ENCODE results near the gene HLA-DRA. TPM values are rescaled to one million over a fixed set of nuclear protein-coding genes. Genes with fewer than 3 reads are reported as not detected.
A peak's percentile ranks its signal among the peaks of the same experiment; 100 is the strongest.

The HLA-DRA gene
- total and polyA plus RNA-seq, 2 experiments from 2014 or later = 6.9 to 7.7 TPM

- no peak overlapping the region for H3K27ac ChIP-seq (ENCODE audit: low read depth)
- no peaks in the 10 kb centered on the region for H3K27me3 ChIP-seq (ENCODE audit: insufficient read depth)
- H3K9me2 ChIP-seq (ENCODE audit: insufficient read depth) = no peaks in the 10 kb centered on the region
- H3K4me1 Mint-ChIP-seq = no peaks in the 10 kb centered on the region
- H4K20me1 ChIP-seq (replicated peaks; ENCODE audit: insufficient read depth) = no peaks in the 10 kb centered on the region
- H3K27ac Mint-ChIP-seq = no peak overlapping the region
- H3K27me3 Mint-ChIP-seq (ENCODE audit: insufficient read depth, low read depth, poor library complexity) = peaks cover 9% of the 10 kb centered on the region
- ATAC-seq = peak; percentile 56
- DNase-seq (ENCODE audit: low spot score) = no peak
- H3K4me1 ChIP-seq (ENCODE audit: insufficient read depth) = no peaks in the 10 kb centered on the region
- H3K4me2 ChIP-seq = no peak overlapping the region
- peaks cover 3% of the 10 kb centered on the region; the same call in 1 of the 3 replicates for H3K9me3 Mint-ChIP-seq
- TF ChIP-seq, protein P1, sequence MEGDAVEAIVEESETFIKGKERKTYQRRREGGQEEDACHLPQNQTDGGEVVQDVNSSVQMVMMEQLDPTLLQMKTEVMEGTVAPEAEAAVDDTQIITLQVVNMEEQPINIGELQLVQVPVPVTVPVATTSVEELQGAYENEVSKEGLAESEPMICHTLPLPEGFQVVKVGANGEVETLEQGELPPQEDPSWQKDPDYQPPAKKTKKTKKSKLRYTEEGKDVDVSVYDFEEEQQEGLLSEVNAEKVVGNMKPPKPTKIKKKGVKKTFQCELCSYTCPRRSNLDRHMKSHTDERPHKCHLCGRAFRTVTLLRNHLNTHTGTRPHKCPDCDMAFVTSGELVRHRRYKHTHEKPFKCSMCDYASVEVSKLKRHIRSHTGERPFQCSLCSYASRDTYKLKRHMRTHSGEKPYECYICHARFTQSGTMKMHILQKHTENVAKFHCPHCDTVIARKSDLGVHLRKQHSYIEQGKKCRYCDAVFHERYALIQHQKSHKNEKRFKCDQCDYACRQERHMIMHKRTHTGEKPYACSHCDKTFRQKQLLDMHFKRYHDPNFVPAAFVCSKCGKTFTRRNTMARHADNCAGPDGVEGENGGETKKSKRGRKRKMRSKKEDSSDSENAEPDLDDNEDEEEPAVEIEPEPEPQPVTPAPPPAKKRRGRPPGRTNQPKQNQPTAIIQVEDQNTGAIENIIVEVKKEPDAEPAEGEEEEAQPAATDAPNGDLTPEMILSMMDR (conservative IDR thresholded peaks at IDR 0.05; ENCODE audit: low read depth in 2 of 2) = no peak
- no peak for TF ChIP-seq ZNF331 (CRISPR knock-in tag; IDR thresholded peaks at IDR 0.05; ENCODE audit: low read depth)
- no peak for TF ChIP-seq JUNB (IDR thresholded peaks at IDR 0.05; ENCODE audit: unreplicated experiment)
- TF ChIP-seq, protein P2, sequence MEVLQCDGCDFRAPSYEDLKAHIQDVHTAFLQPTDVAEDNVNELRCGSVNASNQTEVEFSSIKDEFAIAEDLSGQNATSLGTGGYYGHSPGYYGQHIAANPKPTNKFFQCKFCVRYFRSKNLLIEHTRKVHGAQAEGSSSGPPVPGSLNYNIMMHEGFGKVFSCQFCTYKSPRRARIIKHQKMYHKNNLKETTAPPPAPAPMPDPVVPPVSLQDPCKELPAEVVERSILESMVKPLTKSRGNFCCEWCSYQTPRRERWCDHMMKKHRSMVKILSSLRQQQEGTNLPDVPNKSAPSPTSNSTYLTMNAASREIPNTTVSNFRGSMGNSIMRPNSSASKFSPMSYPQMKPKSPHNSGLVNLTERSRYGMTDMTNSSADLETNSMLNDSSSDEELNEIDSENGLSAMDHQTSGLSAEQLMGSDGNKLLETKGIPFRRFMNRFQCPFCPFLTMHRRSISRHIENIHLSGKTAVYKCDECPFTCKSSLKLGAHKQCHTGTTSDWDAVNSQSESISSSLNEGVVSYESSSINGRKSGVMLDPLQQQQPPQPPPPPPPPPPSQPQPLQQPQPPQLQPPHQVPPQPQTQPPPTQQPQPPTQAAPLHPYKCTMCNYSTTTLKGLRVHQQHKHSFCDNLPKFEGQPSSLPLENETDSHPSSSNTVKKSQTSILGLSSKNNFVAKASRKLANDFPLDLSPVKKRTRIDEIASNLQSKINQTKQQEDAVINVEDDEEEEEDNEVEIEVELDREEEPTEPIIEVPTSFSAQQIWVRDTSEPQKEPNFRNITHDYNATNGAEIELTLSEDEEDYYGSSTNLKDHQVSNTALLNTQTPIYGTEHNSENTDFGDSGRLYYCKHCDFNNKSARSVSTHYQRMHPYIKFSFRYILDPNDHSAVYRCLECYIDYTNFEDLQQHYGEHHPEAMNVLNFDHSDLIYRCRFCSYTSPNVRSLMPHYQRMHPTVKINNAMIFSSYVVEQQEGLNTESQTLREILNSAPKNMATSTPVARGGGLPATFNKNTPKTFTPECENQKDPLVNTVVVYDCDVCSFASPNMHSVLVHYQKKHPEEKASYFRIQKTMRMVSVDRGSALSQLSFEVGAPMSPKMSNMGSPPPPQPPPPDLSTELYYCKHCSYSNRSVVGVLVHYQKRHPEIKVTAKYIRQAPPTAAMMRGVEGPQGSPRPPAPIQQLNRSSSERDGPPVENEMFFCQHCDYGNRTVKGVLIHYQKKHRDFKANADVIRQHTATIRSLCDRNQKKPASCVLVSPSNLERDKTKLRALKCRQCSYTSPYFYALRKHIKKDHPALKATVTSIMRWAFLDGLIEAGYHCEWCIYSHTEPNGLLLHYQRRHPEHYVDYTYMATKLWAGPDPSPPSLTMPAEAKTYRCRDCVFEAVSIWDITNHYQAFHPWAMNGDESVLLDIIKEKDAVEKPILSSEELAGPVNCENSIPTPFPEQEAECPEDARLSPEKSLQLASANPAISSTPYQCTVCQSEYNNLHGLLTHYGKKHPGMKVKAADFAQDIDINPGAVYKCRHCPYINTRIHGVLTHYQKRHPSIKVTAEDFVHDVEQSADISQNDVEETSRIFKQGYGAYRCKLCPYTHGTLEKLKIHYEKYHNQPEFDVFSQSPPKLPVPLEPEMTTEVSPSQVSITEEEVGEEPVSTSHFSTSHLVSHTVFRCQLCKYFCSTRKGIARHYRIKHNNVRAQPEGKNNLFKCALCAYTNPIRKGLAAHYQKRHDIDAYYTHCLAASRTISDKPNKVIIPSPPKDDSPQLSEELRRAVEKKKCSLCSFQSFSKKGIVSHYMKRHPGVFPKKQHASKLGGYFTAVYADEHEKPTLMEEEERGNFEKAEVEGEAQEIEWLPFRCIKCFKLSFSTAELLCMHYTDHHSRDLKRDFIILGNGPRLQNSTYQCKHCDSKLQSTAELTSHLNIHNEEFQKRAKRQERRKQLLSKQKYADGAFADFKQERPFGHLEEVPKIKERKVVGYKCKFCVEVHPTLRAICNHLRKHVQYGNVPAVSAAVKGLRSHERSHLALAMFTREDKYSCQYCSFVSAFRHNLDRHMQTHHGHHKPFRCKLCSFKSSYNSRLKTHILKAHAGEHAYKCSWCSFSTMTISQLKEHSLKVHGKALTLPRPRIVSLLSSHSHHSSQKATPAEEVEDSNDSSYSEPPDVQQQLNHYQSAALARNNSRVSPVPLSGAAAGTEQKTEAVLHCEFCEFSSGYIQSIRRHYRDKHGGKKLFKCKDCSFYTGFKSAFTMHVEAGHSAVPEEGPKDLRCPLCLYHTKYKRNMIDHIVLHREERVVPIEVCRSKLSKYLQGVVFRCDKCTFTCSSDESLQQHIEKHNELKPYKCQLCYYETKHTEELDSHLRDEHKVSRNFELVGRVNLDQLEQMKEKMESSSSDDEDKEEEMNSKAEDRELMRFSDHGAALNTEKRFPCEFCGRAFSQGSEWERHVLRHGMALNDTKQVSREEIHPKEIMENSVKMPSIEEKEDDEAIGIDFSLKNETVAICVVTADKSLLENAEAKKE (CRISPR knock-in tag; IDR thresholded peaks at IDR 0.05) = no peak
- no peak for TF ChIP-seq CREB1 (CRISPR knock-in tag; IDR thresholded peaks at IDR 0.05; ENCODE audit: low read depth)
- H2AFZ ChIP-seq = no peak overlapping the region
- no peaks in the 10 kb centered on the region for H3K36me3 ChIP-seq (ENCODE audit: insufficient read depth)
- no peaks in the 10 kb centered on the region for H3K79me2 ChIP-seq (replicated peaks; ENCODE audit: insufficient read depth)
- H3K4me3 ChIP-seq = no peak overlapping the region
- H3K36me3 Mint-ChIP-seq (ENCODE audit: low read depth) = no peaks in the 10 kb centered on the region
- no peak overlapping the region for H3K4me3 Mint-ChIP-seq
- H3F3A ChIP-seq (replicated peaks; ENCODE audit: low read depth) = no peaks in the 10 kb centered on the region
Observed at GRCh38 chr6:32401284-32401963, 38.3 kb upstream of the HLA-DRA start.

Data from GM23338 (cell line).